IPS-18c (cell line): ENCODE measurements around the gene TUBB8B.
"Not testable (repeated sequence)": the region's sequence is repeated elsewhere in the genome, so short reads cannot be mapped to it uniquely, and the experiment has no call there.

ENCODE experiments used
- H3K4me3 ChIP-seq: 2 replicates; pipeline ENCODE4 v1.7.0; 2013; ENCODE audit warnings: low read depth, mild to moderate bottlenecking, low read length, moderate library complexity; ENCODE audit not compliant: insufficient read depth
- H3K9me3 ChIP-seq: one replicate; pipeline ENCODE4 v1.6.1; 2013; ENCODE audit warnings: mild to moderate bottlenecking, low read length, moderate library complexity; ENCODE audit not compliant: control insufficient read depth, insufficient read depth

Gene TUBB8B

GRCh38 chr18:49176-49665 lies at the start of gene TUBB8B:
TUBB8B (minus strand) TSS chr18:49615; CDS start chr18:49557, 58 bp downstream.
- not testable (repeated sequence) for H3K4me3 ChIP-seq, H3K9me3 ChIP-seq

GRCh38 chr18:97252-97914 lies 48.0 kb upstream of the TUBB8B start:
- not testable (repeated sequence) for H3K9me3 ChIP-seq, H3K4me3 ChIP-seq

- not testable (repeated sequence) for H3K4me3 ChIP-seq, H3K9me3 ChIP-seq
Observed at GRCh38 chr18:96767-97131, 47.3 kb upstream of the TUBB8B start.

GRCh38 chr18:96101-96766 lies 46.8 kb upstream of the TUBB8B start:
- H3K4me3 ChIP-seq, H3K9me3 ChIP-seq: not testable (repeated sequence)

GRCh38 chr18:95580-95979 lies 46.2 kb upstream of the TUBB8B start:
- not testable (repeated sequence) for H3K9me3 ChIP-seq

GRCh38 chr18:93897-94408 lies 44.5 kb upstream of the TUBB8B start:
- H3K4me3 ChIP-seq, H3K9me3 ChIP-seq: not testable (repeated sequence)

More at GRCh38 chr18:95580-95979, 46.2 kb upstream of the TUBB8B start:
- H3K4me3 ChIP-seq, result not testable (repeated sequence)

- H3K4me3 ChIP-seq, H3K9me3 ChIP-seq: not testable (repeated sequence)
Observed at GRCh38 chr18:91561-91960, 42.1 kb upstream of the TUBB8B start.

GRCh38 chr18:90396-91193 lies 41.2 kb upstream of the TUBB8B start:
- H3K9me3 ChIP-seq, H3K4me3 ChIP-seq: not testable (repeated sequence)

- not testable (repeated sequence) for H3K4me3 ChIP-seq, H3K9me3 ChIP-seq
Observed at GRCh38 chr18:89124-89523, 39.7 kb upstream of the TUBB8B start.

- H3K9me3 ChIP-seq, H3K4me3 ChIP-seq: not testable (repeated sequence)
Observed at GRCh38 chr18:84801-85200, 35.4 kb upstream of the TUBB8B start.

GRCh38 chr18:82626-83209 lies 33.3 kb upstream of the TUBB8B start:
- H3K4me3 ChIP-seq, H3K9me3 ChIP-seq: not testable (repeated sequence)

GRCh38 chr18:80881-81280 lies 31.5 kb upstream of the TUBB8B start:
- not testable (repeated sequence) for H3K4me3 ChIP-seq, H3K9me3 ChIP-seq

- peaks cover 13% of the 10 kb centered on the region for H3K9me3 ChIP-seq
- H3K4me3 ChIP-seq, result not testable (repeated sequence)
Observed at GRCh38 chr18:80202-80601, 30.8 kb upstream of the TUBB8B start.

- peaks cover 11% of the 10 kb centered on the region for H3K9me3 ChIP-seq
- not testable (repeated sequence) for H3K4me3 ChIP-seq
Observed at GRCh38 chr18:75525-76160, 26.2 kb upstream of the TUBB8B start.

- peaks cover 11% of the 10 kb centered on the region for H3K9me3 ChIP-seq
- H3K4me3 ChIP-seq, result not testable (repeated sequence)
Observed at GRCh38 chr18:73181-73777, 23.9 kb upstream of the TUBB8B start.

- H3K4me3 ChIP-seq, H3K9me3 ChIP-seq: not testable (repeated sequence)
Observed at GRCh38 chr18:67701-68100, 18.3 kb upstream of the TUBB8B start.

GRCh38 chr18:64279-64678 lies 14.9 kb upstream of the TUBB8B start:
- H3K9me3 ChIP-seq, result peaks cover 12% of the 10 kb centered on the region
- not testable (repeated sequence) for H3K4me3 ChIP-seq
